HCT116 (cell line): ENCODE measurements around the gene ZNF486. TPM values are rescaled to one million over a fixed set of nuclear protein-coding genes. Genes with fewer than 3 reads are reported as not detected.

Source experiments
- ATAC-seq: fragments of 200-7000 bp; cut with Tn5 transposase; 2 replicates; pipeline ENCODE4 v1.9.1; 2020; ENCODE audit warnings: mild to moderate bottlenecking, moderate library complexity
- BruUV-seq: library from RNA; stranded (reverse); fragments of 400-500 nt; replicated peaks from 2 replicates; lab custom pipeline; 2021; lab: Mats Ljungman, UMichigan
- CTCF ChIA-PET: fragments of 300-600 bp; sonication (Branson Sonifier 250); formaldehyde crosslinking; loops from one replicate; lab custom pipeline; 2021; ENCODE audit warnings: antibody characterized with exemption; lab: Charles Lee
- POLR2A ChIA-PET: fragments of 300-600, 350-600 bp; sonication (Branson Sonifier 250); formaldehyde crosslinking; loops from one replicate; lab custom pipeline; 2021; ENCODE audit warnings: antibody characterized with exemption; lab: Charles Lee
- RAD21 ChIA-PET, 2 experiments: fragments of 300-600 bp; sonication (Branson Sonifier 250); formaldehyde crosslinking; loops; one replicate each; lab custom pipeline; 2023; ENCODE audit warnings: low total read pairs in 2 of 2; ENCODE audit not compliant: uncharacterized antibody in 2 of 2, unreplicated experiment in 2 of 2, low non-redundant PET in 1 of 2; lab: Charles Lee
- DNase-seq: peaks from one replicate; pipeline ENCODE4 v3.0.0-alpha.2; 2010; ENCODE audit warnings: low read depth, low spot score
- H2AFZ ChIP-seq: fragments of 200-600 bp; shearing (Covaris generic), sonication (generic); 2 replicates; pipeline ENCODE4 v1.6.1; 2017; ENCODE audit warnings: low read depth, mixed run types, mixed read lengths, antibody characterized with exemption, low read length; ENCODE audit not compliant: poor library complexity, severe bottlenecking
- H3K27ac ChIP-seq: 2 replicates; pipeline ENCODE4 v1.5.1; 2012; ENCODE audit warnings: low read depth, low read length
- H3K27me3 ChIP-seq: fragments of 200-600 bp; sonication (generic); 2 replicates; pipeline ENCODE4 v1.6.1; 2016; ENCODE audit warnings: mixed run types, low read length, mixed read lengths; ENCODE audit not compliant: insufficient read depth
- H3K36me3 ChIP-seq, 2 experiments: fragments of 200-500 bp in 1 of 2; fragments of 200-600 bp in 1 of 2; sonication (Bioruptor generic) in 1 of 2; sonication (generic) in 1 of 2; 2 replicates each; pipeline versions ENCODE4 v1.5.1 to v1.6.1; 2014 to 2016; ENCODE audit warnings: low read length in 2 of 2, inconsistent platforms in 1 of 2, mixed read lengths in 1 of 2, mixed run types in 1 of 2; ENCODE audit not compliant: insufficient read depth in 2 of 2, control insufficient read depth in 1 of 2
- H3K4me1 ChIP-seq, 2 experiments: fragments of 200-600 bp in 1 of 2; sonication (generic) in 1 of 2; 2 replicates each; pipeline versions ENCODE4 v1.5.1 to v1.6.1; 2012 to 2017; ENCODE audit warnings: low read length in 2 of 2, inconsistent platforms in 1 of 2, mild to moderate bottlenecking in 1 of 2, mixed read lengths in 1 of 2, mixed run types in 1 of 2, moderate library complexity in 1 of 2; ENCODE audit not compliant: insufficient read depth in 2 of 2, control insufficient read depth in 1 of 2
- H3K4me2 ChIP-seq: fragments of 200-600 bp; sonication (generic); 2 replicates; pipeline ENCODE4 v1.6.1; 2017; ENCODE audit warnings: mixed run types, low read length, mixed read lengths
- H3K4me3 ChIP-seq, 2 experiments: fragments of 200-600 bp in 1 of 2; sonication (generic) in 1 of 2; replicated peaks in 1 of 2; 2 replicates each; pipeline ENCODE4 v1.5.1; 2011 to 2016; ENCODE audit warnings: low read length in 2 of 2, control low read depth in 1 of 2, low read depth in 1 of 2, mild to moderate bottlenecking in 1 of 2, mixed read lengths in 1 of 2, mixed run types in 1 of 2
- H3K79me2 ChIP-seq: fragments of 200-600 bp; sonication (generic); 2 replicates; pipeline ENCODE4 v1.6.1; 2017; ENCODE audit warnings: mild to moderate bottlenecking, mixed run types, low read length, moderate library complexity, mixed read lengths; ENCODE audit not compliant: insufficient read depth
- H3K9ac ChIP-seq: fragments of 200-600 bp; sonication (generic); 2 replicates; pipeline ENCODE4 v1.6.1; 2016; ENCODE audit warnings: low read length, mixed read lengths
- H3K9me2 ChIP-seq: fragments of 200-600 bp; sonication (generic), shearing (Covaris generic); 2 replicates; pipeline ENCODE4 v1.6.1; 2017; ENCODE audit warnings: mixed run types, mild to moderate bottlenecking, moderate library complexity; ENCODE audit not compliant: insufficient read depth
- H3K9me3 ChIP-seq, 2 experiments: fragments of 200-500 bp in 1 of 2; fragments of 200-600 bp in 1 of 2; sonication (Bioruptor generic) in 1 of 2; sonication (generic) in 1 of 2; 2 replicates each; pipeline ENCODE4 v1.6.1; 2014 to 2017; ENCODE audit warnings: low read length in 2 of 2, mixed read lengths in 2 of 2, inconsistent platforms in 1 of 2, low read depth in 1 of 2, mild to moderate bottlenecking in 1 of 2, mixed run types in 1 of 2, moderate library complexity in 1 of 2; ENCODE audit not compliant: control insufficient read depth in 1 of 2, insufficient read depth in 1 of 2
- H4K20me1 ChIP-seq: fragments of 200-600 bp; sonication (generic), shearing (Covaris generic); 2 replicates; pipeline ENCODE4 v1.6.1; 2017; ENCODE audit warnings: mixed run types, mild to moderate bottlenecking, moderate library complexity; ENCODE audit not compliant: insufficient read depth
- EGR1 ChIP-seq: IDR thresholded peaks from 2 replicates; pipeline ENCODE4 v1.6.1; 2012; ENCODE audit warnings: low read depth
- ELF1 ChIP-seq: IDR thresholded peaks from 2 replicates; pipeline ENCODE4 v1.6.1; 2012; ENCODE audit warnings: low read depth, borderline replicate concordance
- EZH2 ChIP-seq: fragments of 200-600 bp; sonication (generic); IDR thresholded peaks from 2 replicates; pipeline ENCODE4 v1.6.1; 2017; ENCODE audit warnings: antibody characterized with exemption, mixed run types
- FOSL1 ChIP-seq: IDR thresholded peaks from 2 replicates; pipeline ENCODE4 v1.6.1; 2012; ENCODE audit warnings: low read depth
- POLR2A ChIP-seq: IDR thresholded peaks from 2 replicates; pipeline ENCODE4 v1.7.0; 2011; ENCODE audit warnings: borderline replicate concordance; ENCODE audit not compliant: insufficient read depth, insufficient read length; ENCODE audit errors: extremely low read depth
- YY1 ChIP-seq: IDR thresholded peaks from 2 replicates; pipeline ENCODE4 v1.6.1; 2011; ENCODE audit warnings: low read length, low read depth, moderate library complexity, mild to moderate bottlenecking; ENCODE audit not compliant: insufficient replicate concordance; ENCODE audit errors: extremely low read depth
- ZFX ChIP-seq: fragments of 450-650 bp; IDR thresholded peaks from 2 replicates; pipeline ENCODE4 v1.6.1; 2017
- intact Hi-C: fragments of 100-400 bp; cut with micrococcal nuclease; formaldehyde crosslinking; loops from 2 replicates; pipeline ENCODE4 v1.10.0; 2022
- total RNA-seq: library from RNA; stranded (reverse); gene quantifications from one replicate; pipeline ENCODE4 v1.2.1, GENCODE V29; 2021; ENCODE audit not compliant: unreplicated experiment

Gene ZNF486
- total RNA-seq, 1 experiment from 2014 or later, result not detected

GRCh38 chr19:20233105-20233504 is 66.1 kb downstream of the ZNF486 start:
- POLR2A ChIA-PET, result no interaction called here
- ATAC-seq (no peak), DNase-seq (no peak)
- BruUV-seq, result no TSS peak
- Histone ChIP-seq H3K79me2 (no peaks in the 10 kb centered on the region), H3K27ac (no peak overlapping the region), H3K36me3 (no peaks in the 10 kb centered on the region), H3K4me3 (no peak overlapping the region), H3K4me1 (no peaks in the 10 kb centered on the region), H2AFZ (no peak overlapping the region), H3K9ac (no peak overlapping the region), H3K9me3 (peaks cover 0 to 3% of the 10 kb centered on the region in 2 experiments; a peak in 1 of 4 replicates), H3K27me3 (no peaks in the 10 kb centered on the region), H3K9me2 (no peaks in the 10 kb centered on the region), H4K20me1 (no peaks in the 10 kb centered on the region), H3K4me2 (no peak overlapping the region)
- CTCF ChIA-PET, result no interaction called here
- RAD21 ChIA-PET, result no interaction called here
- TF ChIP-seq YY1 (no peak), ZFX (no peak)
- intact Hi-C loops, result no loop called here

GRCh38 chr19:20235156-20235555 is 68.1 kb downstream of the ZNF486 start:
- no peaks in the 10 kb centered on the region for H3K79me2 ChIP-seq
- H3K27ac ChIP-seq, result no peak overlapping the region
- no peaks in the 10 kb centered on the region for H4K20me1 ChIP-seq
- no peak overlapping the region for H3K9ac ChIP-seq
- H3K4me1 ChIP-seq, result no peaks in the 10 kb centered on the region
- ATAC-seq (no peak), DNase-seq (no peak)
- H3K36me3 ChIP-seq, result no peaks in the 10 kb centered on the region
- TF ChIP-seq EZH2 (no peak), ELF1 (no peak), POLR2A (no peak), ZFX (no peak), FOSL1 (no peak), EGR1 (no peak), YY1 (no peak)
- no peak overlapping the region for H3K4me3 ChIP-seq
- ChIA-PET CTCF (no interaction called here), RAD21 (no interaction called here), POLR2A (no interaction called here)
- no TSS peak for BruUV-seq
- no peaks in the 10 kb centered on the region for H3K9me2 ChIP-seq
- intact Hi-C loops, result no loop called here
- no peaks in the 10 kb centered on the region for H3K27me3 ChIP-seq
- H3K4me2 ChIP-seq, result no peak overlapping the region
- H2AFZ ChIP-seq, result no peak overlapping the region
- peaks cover 4 to 6% of the 10 kb centered on the region in 2 experiments; a peak in 2 of 4 replicates for H3K9me3 ChIP-seq
